Tibial artery (tissue), 4 donors: ENCODE data around the gene SRSF4.

Experiments used
- DNase-seq, 2 donors: peaks; one replicate each; pipeline ENCODE4 v3.0.0-alpha.2; 2019
- H3K27ac ChIP-seq, 2 donors: fragments of 200-600 bp; sonication (generic) in 1 of 2; 1 replicate in 1 of 2; 2 replicates in 1 of 2; pipeline ENCODE4 v1.5.1; 2018 to 2019; ENCODE audit warnings: mild to moderate bottlenecking in 1 of 2
- H3K27me3 ChIP-seq, 2 donors: fragments of 200-600 bp; sonication (generic) in 1 of 2; one replicate each; pipeline versions ENCODE4 v1.5.1 to v1.6.0; 2016 to 2019
- H3K36me3 ChIP-seq, 3 donors: fragments of 200-600 bp; sonication (generic) in 2 of 3; one replicate each; pipeline ENCODE4 v1.5.1; 2016 to 2019; ENCODE audit warnings: mild to moderate bottlenecking in 2 of 3
- H3K4me1 ChIP-seq, 4 donors: fragments of 200-600 bp; sonication (generic) in 2 of 4; 1 replicate in 3 of 4; 2 replicates in 1 of 4; pipeline ENCODE4 v1.5.1; 2016 to 2019
- H3K4me3 ChIP-seq, 2 donors: fragments of 200-600 bp; sonication (generic) in 1 of 2; 1 replicate in 1 of 2; 2 replicates in 1 of 2; pipeline ENCODE4 v1.5.1; 2018 to 2019; ENCODE audit warnings: mild to moderate bottlenecking in 2 of 2
- H3K9me3 ChIP-seq, 3 donors: fragments of 200-600 bp; sonication (generic) in 1 of 3; one replicate each; pipeline ENCODE4 v1.5.1; 2016 to 2019
- CTCF ChIP-seq, 2 experiments: fragments of 200-600 bp in 1 of 2; fragments of 450-650 bp in 1 of 2; IDR thresholded peaks; one replicate each; pipeline ENCODE4 v1.5.1; 2017 to 2019; ENCODE audit warnings: antibody characterized with exemption in 2 of 2, mild to moderate bottlenecking in 1 of 2, moderate library complexity in 1 of 2
- intact Hi-C: fragments of 100-400 bp; cut with DNase I; formaldehyde crosslinking; loops from one replicate; pipeline ENCODE4 v1.15.0; 2023; ENCODE audit warnings: low total_unique reads

The SRSF4 gene

DNA sequence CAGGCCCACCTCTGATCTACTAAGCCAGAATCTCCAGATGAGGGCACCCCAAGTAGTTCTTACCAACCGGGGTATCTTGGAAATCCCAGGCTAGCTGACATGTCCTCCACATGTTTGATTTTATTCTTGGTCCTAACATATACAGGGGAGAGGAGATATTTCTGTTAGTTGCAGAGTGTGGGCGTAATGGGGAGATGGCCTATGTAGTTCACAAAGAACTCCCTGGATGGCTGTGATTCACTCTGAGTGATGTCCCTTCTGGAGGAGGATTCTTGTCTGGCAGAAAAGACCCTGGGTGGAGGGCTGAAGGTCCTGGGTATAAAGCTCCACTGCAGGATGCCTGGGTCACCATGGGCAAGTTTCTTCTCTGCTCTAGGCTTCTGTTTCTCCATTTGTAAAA lies 35.9 kb upstream of the SRSF4 start:
- no peaks in the 10 kb centered on the region for H3K27me3 ChIP-seq
- intact Hi-C loops, result no loop called here
- DNase-seq, result no peak
- H3K36me3 ChIP-seq, result peaks cover 18 to 67% (median 45%) of the 10 kb centered on the region in 3 donors
- no peaks in the 10 kb centered on the region for H3K9me3 ChIP-seq
- no peak for TF ChIP-seq CTCF (IDR thresholded peaks at IDR 0.05)
- H3K27ac ChIP-seq, result no peak overlapping the region
- H3K4me3 ChIP-seq, result no peak overlapping the region
- H3K4me1 ChIP-seq, result no peaks in the 10 kb centered on the region

GRCh38 chr1:29213055-29213454 lies 31.4 kb upstream of the SRSF4 start:
- Histone ChIP-seq H3K27ac (no peak overlapping the region), H3K36me3 (peaks cover 28 to 72% (median 56%) of the 10 kb centered on the region in 3 donors), H3K4me1 (no peaks in the 10 kb centered on the region), H3K9me3 (no peaks in the 10 kb centered on the region), H3K27me3 (no peaks in the 10 kb centered on the region), H3K4me3 (no peak overlapping the region)
- intact Hi-C loops, result no loop called here
- no peak for DNase-seq
- TF ChIP-seq CTCF (IDR thresholded peaks at IDR 0.05), result no peak

DNA sequence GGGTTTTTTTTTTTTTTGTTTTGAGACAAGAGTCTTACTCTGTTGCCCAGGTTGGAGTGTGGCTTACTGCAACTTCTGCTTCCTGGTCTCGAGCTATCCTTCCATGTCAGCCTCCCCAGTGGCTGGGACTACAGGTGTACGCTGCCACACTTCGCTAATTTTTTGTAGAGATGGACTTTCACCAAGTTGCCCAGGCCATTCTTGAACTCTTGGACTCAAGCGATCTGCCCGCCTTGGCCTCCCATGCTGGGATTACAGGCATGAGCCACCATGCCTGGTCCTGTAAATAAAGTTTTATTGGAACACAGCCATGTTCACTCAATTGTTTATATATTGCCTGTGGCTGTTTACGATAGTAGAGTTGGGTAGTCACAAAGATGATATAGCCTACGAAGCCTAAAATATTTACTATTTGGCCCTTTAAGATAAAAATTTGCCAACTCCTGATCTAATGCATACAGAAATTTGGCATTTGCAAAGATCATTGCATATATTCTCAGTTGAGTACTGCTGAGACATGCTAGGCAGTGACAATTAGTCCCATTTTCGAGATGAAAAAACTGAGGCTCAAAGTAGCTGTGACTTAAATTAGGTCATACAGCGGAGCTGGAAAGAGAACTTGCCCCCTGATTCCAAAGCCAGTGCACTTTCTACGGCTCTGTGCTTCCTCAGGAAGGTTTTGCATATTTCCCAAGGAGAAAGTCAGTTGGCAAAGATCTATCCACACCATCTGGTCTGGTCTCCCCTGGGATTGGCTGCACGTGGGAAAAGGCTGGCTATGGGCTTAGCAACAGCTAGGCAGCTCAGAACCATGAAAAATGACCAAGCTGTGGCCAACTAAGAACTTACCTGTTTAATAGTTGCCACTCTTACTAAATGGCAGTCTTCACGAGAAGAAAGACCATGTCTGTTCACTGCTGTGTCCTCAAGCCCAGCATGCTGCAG lies 29.7 kb upstream of the SRSF4 start:
- Histone ChIP-seq H3K27ac (no peak overlapping the region), H3K27me3 (no peaks in the 10 kb centered on the region), H3K4me1 (no peaks in the 10 kb centered on the region), H3K9me3 (no peaks in the 10 kb centered on the region), H3K4me3 (no peak overlapping the region), H3K36me3 (peaks cover 28 to 71% (median 60%) of the 10 kb centered on the region in 3 donors)
- TF ChIP-seq CTCF (IDR thresholded peaks at IDR 0.05), result no peak
- intact Hi-C loops, result no loop called here
- no peak for DNase-seq

- H3K27me3 ChIP-seq, result no peaks in the 10 kb centered on the region
- H3K9me3 ChIP-seq, result no peaks in the 10 kb centered on the region
- no peak for DNase-seq
- TF ChIP-seq CTCF (IDR thresholded peaks at IDR 0.05), result no peak
- intact Hi-C loops, result no loop called here
- peaks cover 19 to 71% (median 60%) of the 10 kb centered on the region in 3 donors for H3K36me3 ChIP-seq
- no peak overlapping the region for H3K27ac ChIP-seq
- H3K4me1 ChIP-seq, result no peaks in the 10 kb centered on the region
- H3K4me3 ChIP-seq, result no peak overlapping the region
Measured at GRCh38 chr1:29210278-29211085, 28.8 kb upstream of the SRSF4 start.

DNA sequence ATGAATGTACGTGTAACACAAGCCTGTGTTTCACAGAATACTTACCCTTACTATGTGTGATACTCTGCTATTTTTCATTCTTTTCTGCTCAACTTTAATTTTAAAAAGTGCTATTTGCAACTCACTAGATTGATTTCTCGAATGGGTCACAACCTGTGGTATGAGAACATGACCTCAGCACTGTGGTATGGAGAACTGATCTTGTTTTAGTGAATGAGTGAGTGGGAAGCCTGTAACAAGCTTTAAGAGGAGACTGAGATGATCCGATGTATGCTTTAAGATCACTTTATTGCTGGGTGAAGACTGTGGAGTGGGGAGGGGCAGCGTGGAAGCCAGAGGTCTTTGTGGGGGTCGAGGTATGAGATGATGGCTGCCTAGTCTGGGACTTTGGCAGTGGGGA lies 27.5 kb upstream of the SRSF4 start:
- DNase-seq, result no peak
- intact Hi-C loops, result loop anchor here (5.0 to 10.0 kb wide), 2 partner anchors 174 to 422 kb away; no protein-coding TSS in a partner anchor
- H3K36me3 ChIP-seq, result peaks cover 9 to 77% (median 61%) of the 10 kb centered on the region in 3 donors

More for the DNA sequence above, 27.5 kb upstream of the SRSF4 start:
- Histone ChIP-seq H3K9me3 (no peaks in the 10 kb centered on the region), H3K4me1 (no peaks in the 10 kb centered on the region), H3K27ac (no peak overlapping the region), H3K4me3 (no peak overlapping the region), H3K27me3 (no peaks in the 10 kb centered on the region)
- no peak for TF ChIP-seq CTCF (IDR thresholded peaks at IDR 0.05)
